GM21447 (cell line): ENCODE measurements around the gene PPP1CA.
A peak's percentile ranks its signal among the peaks of the same experiment; 100 is the strongest.

Source experiments
- ATAC-seq: cut with Tn5 transposase; IDR thresholded peaks from one replicate; pipeline ENCODE4 v1.9.1; 2021; ENCODE audit not compliant: unreplicated experiment

PPP1CA gene

DNA sequence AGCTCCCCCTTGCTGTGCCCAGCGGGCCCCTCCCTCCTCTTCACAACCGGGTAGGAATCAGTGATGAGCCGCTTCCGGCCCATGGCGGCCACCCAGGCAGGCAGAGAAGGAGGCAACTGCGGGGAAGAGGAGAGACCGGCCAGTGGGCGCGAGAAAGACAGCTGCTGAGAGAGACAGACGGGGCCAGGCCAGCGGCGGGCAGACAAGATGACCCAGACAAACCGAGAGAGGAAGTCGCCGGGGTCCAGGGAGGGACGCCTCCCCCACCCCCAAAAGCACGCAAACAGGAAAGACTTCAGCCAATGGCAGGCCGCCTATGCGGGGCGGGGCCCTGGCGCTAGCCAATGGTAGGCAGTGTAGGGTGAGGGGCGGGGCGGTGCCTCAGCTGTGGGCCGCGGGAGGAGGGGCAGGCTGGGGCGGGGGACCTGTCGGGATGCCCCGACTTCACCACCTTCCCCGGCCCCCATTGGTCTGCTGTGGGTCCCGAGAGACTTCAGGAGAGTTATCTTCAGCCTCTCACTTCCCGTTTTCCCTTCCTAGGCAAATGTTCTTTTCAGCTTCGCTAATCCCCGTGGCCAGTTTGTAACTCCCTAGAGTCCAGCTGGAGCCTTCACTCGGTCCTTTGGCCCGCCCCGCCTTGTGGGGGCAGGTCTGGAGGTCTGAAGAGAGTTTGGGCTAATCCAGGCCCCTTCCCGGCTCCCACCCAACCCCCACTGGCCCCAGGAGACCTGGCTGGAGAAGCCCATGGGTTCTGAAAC lies 48.2 kb downstream of the PPP1CA start, which contains the start of gene POLD4:
Gene POLD4 (minus strand): TSS at position 230 of the 758 bp plus-strand sequence. CDS start 147 bp downstream, at position 83.
- ATAC-seq, result peak; percentile 63

DNA sequence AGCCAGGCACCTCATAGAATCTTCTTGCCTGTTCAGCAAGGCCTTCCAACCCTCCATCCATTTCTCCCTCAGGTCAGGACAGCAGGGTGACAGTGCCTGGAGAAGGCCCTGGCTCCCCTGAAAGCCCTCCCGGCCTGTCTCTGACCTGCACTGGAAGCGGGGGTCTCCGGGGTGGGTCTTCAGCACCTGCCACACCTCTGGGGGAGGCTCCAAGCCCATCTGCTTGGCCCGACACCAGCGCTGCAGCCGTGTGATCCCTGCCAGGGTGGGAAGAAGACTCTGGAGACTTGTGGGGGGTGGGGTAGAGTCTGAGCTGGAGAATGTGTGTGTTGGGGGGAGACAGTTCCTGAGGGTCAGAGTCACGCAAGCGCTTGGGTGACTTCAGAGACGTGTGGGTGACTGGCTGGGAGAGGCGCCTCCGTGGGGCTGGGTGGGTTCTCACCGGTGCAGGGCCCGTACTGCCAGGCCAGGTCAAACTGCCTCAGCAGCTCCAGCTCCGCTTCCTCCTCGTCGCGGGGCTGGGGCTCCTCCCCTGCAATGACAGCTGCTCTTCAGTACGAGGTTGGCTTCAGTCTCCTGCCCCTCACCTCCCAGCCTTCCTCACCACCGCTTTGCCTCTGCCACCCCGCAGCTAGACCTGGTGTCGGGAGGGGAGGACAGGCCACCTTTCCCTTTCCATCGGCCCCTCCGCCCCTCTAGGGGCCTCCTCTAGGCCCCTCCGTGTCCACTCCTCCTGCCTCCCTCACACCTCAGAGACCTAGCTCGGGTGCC lies 48.9 kb downstream of the PPP1CA start:
- ATAC-seq, result peak; percentile 5

DNA sequence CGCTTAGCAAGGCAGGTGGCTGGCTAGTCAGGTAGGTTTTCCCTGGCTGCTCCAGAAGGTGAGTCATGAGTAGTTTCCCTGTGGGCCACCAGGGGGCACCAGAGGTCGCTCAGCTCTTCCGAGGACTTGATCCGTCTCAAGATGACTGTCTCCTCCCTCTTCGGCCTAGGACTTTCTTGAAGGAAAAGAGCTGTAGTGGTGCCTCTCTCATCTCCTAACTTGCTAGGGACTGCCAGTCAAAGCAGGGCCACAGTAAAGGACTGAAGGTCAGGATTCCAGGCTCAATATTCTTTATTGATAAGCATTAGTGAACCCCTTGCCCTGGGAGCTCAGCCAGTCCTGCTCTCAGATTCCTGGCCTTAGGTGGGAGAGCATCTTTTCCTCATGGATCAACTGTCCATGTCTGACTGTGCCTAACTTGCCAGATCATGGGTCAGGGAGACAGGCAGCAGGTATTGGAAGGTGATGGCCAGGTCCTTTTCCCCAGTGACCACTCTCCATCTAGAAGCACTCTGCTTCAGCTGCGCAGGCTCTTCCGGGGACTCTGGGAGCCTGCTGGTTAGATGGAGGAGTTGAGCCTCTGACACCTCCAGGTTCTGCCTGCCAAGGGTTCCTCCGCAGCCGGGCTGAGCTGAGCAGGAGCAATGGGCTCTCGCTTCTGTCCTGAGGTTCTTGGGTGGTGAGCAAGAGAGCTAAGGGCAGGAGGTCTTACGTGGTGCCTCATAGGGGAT lies 50.2 kb downstream of the PPP1CA start:
- ATAC-seq, result no peak

DNA sequence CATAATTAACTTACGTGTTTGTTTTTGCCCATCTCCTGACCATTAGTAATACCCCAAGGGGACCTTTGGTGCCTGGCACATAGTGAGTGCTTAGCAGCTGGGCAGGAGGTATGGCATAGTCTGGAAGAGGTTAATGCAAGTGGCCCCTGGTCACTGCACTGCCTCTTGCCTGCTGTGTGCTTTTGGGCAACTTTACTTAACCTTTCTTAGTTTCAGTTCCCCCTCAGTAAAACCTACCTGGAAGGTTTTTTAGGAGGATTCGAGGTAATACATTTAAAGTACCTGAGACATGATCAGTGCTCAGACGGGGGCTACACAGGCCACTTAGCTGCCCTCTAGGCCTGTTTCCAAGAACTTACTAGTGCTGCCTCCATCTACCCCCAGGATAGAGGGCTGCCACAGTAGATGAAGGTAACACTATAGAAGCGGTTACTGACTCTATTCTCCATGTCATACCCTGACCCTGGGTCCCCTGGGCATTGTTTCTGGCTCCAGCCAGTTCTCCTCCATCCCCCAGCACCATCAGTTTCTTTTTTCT lies 51.7 kb downstream of the PPP1CA start:
- no peak for ATAC-seq

DNA sequence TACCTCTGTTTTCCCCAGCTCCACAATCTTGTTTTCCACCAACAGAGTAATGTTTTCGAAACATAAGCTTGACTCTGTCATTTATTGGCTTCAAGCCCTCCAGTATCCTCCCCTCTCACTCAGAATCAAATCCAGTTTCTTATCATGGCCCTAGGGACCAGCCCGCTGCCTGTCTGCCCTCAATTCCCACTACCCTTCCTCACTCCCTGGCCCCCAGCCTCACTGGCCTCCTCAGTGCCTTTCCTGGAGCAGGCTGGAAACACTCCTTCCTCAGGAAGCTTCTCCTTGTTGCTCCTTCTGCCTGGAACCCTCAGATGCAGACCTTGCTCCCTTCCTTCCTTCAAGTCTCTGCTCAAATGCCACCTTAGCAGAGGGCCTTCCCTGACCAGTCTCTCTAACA lies 52.2 kb downstream of the PPP1CA start:
- no peak for ATAC-seq

DNA sequence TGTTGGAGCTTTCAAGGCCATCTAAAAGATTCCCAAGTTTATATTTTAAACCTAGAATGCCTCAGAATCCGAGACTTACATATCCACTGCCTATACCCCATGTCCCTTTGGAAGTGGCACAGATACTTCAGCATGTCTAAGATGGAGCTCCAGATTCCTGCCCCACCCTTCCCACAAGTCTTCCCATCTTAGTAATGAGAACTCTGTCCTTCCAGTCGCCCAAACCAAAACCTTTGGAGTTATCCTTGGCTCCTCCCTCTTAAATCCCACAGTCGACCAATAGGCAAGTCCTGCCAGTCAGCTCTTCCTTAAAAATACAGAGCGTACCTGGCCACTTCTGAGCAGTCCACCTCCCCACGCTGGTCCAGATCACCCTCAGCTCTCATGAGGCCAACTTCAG lies 52.6 kb downstream of the PPP1CA start:
- ATAC-seq, result no peak
